Posterior cingulate gyrus (tissue), 11 donors: ENCODE results near the gene SKAP2.

Source experiments
- DNase-seq, 10 donors: peaks; one replicate each; pipeline versions ENCODE4 v3.0.0 to v3.0.0-alpha.2; 2020 to 2021; ENCODE audit warnings: mixed read lengths in 3 of 10
- intact Hi-C: fragments of 100-400 bp; cut with DNase I; formaldehyde crosslinking; loops from one replicate; pipeline ENCODE4 v1.15.1; 2023

Gene SKAP2

DNA sequence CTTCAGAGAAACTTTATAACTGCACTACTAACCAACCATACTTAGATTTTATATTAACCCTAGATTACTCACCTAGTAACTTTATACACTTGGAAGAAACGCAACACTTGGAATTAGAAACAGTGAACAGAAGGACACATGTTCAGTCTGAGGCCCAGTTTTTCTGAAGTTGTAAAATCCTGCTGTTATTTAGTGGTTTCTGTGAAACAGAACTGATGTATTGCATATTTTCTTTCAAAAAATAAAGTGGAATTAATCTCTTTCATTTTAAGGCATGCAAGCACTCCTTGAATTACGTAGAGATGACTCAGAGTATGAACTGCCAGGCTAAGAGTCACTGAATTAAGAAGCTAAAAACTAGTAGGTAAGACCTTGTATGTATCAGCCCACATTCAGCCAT, 215.8 kb downstream of the SKAP2 start:
- intact Hi-C loops = no loop called here
- DNase-seq = no peak

DNA sequence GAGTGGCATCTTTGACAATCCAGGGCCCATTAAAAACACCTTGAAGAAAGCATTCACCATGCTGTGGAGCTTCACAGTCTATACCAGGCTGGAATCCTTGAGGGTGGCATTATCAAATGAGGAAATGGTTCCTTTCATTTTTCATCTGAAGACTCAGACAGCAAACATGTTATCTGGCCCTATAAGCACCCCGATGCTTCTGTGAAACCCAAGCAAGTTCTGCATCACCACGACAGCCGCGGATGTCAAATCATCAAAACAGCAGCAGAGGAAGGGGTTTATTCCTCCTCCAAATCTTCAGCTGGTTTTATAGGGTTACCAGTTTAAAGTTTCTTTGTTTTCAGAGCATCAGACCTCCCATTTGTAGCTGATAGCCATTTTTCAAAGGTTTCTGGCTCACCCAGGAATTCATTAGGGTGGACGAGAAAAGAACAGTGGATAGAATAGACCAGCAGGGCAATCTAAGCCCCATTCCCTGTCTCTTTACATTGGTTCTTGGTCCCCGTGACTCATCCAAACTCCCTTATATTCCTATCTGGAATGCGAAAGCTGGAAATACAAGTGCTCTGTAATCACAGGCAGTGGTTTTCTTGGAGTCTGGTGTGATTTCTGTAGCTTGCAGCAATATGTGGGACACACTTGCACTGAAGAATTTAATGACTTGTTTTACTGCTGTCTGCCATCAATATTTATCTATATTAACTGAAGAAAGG, 217.9 kb downstream of the SKAP2 start:
- intact Hi-C loops = no loop called here
- no peak for DNase-seq

GRCh38 chr7:26645121-26645520, 219.3 kb downstream of the SKAP2 start:
- no peak for DNase-seq
- intact Hi-C loops = no loop called here

DNA sequence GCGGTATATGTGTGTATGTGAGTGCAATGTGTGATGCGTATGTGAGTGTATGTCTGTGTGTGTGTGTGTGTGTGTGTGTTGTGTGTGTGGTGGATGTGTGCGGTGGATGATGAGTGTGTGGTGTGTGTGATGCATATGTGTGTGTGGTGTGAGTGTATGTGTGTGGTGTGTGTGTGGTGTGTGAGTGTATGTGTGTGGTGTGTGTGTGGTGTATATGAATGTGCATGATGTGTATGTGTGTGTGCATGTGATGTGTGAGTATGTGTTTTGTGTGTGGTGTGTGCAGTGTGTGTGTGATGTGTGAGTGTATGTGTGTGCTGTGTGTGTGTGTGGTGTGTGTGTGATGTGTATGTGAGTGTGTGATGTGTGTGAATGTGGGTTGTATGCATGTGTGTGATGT, 222.0 kb downstream of the SKAP2 start:
- intact Hi-C loops = no loop called here
- DNase-seq = no peak

GRCh38 chr7:26639695-26640094, 224.7 kb downstream of the SKAP2 start:
- intact Hi-C loops = no loop called here
- DNase-seq = no peak

DNA sequence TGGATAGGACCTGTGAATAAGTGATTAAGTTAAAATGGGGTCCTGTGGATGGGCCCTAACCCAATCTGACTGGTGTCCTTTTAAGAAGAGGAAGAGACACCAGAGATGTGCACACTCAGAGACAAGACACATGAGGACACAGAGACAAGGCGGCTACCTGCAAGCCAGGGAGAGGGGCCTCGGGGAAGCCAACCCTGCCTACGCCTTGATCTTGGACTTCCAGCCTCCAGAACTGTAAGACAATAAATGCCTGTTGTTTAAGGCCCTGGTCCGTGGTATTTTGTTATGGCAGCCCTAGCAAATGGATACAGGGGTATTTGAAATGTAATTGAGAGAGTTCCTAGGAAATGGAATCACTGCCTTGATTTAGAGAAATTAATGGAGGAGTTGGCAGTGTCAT, 225.3 kb downstream of the SKAP2 start:
- DNase-seq = no peak
- intact Hi-C loops = no loop called here

- intact Hi-C loops = no loop called here
- no peak for DNase-seq
These were observed 226.2 kb downstream of the SKAP2 start for GRCh38 chr7:26638140-26638539.

- DNase-seq = no peak
- intact Hi-C loops = no loop called here
These were observed 226.8 kb downstream of the SKAP2 start for GRCh38 chr7:26637610-26638009.

DNA sequence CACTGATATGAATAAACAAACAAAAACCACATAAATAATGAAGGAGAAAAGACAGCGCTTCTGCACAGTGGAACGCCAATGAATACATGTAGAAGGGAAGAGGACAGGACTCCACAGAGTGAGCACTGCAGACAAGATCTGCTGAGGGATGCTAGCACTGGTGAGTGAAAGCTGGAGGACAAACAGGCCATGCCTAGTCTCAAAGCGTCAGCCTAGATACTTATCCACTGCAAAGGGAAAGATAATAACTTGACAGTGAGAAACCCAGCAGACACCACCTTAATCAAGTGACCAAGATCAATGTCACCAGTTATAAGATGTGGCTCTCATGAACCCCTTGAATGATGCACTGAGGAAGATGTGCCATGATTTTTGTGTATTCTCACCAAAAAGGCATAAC, 227.6 kb downstream of the SKAP2 start:
- intact Hi-C loops = no loop called here

GRCh38 chr7:26633557-26633956, 230.8 kb downstream of the SKAP2 start:
- intact Hi-C loops = no loop called here
- no peak for DNase-seq

More for the DNA sequence above, 227.6 kb downstream of the SKAP2 start:
- no peak for DNase-seq

DNA sequence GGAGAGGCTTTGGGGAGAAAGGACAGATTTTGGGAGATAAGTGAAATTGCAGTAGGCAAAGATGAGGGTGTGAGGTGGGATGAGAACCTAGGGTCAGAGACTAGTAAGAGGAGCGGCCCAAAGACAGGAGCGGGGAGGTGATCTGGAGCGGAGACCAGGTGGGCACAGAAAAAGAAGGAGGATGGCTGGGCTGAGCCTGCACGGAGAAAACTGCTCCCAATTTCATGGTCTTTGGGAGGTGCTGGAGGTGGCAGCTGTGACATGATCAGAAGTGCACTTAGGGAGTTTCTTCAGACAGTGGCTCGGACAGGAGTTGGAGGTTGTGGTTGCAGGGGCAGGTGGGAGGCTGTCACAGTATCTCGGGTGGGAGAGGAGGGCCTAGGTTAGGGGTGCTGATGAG, 232.8 kb downstream of the SKAP2 start:
- intact Hi-C loops = no loop called here
- peak in 1 of 10 donors; percentile 73 for DNase-seq

DNA sequence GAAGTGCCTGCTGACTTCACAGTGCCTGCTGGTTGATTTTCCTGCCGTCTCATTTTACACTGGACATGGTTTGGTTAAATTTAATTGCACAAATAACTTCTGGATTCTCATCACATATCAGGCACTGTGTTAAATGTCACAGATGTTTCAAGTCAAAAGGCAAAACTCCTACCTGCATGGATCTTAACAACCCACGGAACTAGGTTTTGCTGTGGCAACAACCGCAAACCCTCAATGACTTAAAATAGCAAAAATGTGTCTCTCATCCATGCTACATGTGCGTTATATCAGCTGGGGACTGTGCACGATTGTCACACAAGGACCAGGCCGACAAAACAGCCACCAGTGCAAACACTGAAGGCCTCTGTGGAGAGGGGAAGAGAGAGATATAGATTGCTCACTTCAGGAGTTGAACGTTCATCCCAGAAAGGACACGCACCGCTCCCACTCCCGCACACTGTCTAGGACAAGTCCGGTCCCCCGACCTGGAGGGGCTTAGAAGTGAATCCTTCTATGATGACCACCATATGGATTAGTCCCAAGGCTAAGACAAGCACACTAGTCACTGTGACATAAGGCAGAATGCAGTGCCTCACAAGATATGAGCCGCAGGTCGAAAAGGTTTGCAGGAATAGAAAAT, 233.3 kb downstream of the SKAP2 start:
- no peak for DNase-seq
- intact Hi-C loops = no loop called here

GRCh38 chr7:26630361-26630760, 234.0 kb downstream of the SKAP2 start:
- DNase-seq = peak in 1 of 10 donors; percentile 70
- intact Hi-C loops = no loop called here

DNA sequence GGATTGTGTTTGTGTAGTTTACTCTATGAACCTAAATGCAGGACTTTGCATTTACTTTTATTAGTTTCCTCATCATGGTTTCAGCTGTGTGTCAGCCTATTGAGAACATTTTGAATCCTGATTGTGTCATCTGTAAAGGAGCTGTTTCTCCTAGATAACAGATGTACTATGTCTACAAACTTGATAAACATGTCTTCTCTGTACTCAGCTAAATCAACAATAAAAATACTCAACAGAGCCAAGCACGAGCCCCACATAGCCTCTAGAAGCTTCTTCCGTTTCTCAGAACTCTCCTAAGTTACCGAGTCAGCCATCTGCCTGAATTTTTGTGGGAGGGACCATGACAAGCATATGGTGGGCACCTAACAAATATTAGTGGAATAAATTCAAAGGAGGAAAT, 234.7 kb downstream of the SKAP2 start:
- intact Hi-C loops = no loop called here
- no peak for DNase-seq

DNA sequence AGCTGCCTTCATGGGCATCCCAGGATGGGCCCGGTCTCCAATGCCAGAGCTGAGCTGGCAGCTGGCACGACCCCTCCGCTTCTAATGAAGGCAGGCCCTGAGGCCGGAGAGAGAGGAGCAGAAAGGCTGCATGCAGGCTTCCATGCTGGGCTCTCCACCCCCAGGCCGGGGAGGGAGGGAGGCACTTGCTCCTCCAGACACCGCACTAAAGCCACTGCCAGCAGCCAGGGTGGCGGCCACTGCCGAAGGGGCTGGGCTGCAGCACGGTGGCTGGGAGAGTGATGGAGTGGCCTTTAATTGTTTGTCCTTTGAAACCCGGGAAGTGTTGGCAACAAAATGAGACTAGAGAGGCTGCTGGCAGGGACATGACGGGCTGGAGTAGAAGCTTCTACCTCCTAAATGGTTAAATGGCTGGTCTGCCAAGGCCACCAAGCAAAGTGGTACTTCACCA, 236.5 kb downstream of the SKAP2 start:
- intact Hi-C loops = no loop called here
- peak in 2 of 10 donors; percentile 20 to 78 for DNase-seq

GRCh38 chr7:26627221-26627620, 237.2 kb downstream of the SKAP2 start:
- peak in 1 of 10 donors; percentile 55 for DNase-seq
- intact Hi-C loops = no loop called here

- intact Hi-C loops = no loop called here
- no peak for DNase-seq
These were observed 237.7 kb downstream of the SKAP2 start for GRCh38 chr7:26626687-26627086.

DNA sequence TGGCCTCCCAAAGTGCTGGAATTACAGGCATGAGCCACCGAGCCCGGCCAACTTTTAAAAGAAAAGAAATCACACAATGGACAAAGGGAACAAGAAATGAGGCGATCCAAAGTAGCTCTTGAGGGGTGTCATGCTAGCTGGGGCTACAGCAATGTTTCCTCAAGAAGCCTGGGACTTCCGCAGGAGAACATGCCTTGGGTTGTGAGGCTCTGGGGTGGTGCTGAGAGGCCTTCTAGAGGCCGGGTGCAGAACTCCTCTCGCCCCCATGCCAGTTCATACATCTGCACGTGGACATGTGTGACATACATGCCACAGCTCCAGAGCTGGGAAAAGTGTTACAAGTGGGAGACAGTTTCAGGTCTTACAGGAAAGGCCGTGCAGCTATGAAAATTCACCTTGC, 238.2 kb downstream of the SKAP2 start:
- intact Hi-C loops = no loop called here
- peak in 1 of 10 donors; percentile 36 for DNase-seq

- DNase-seq = peak in 1 of 10 donors; percentile 10
- intact Hi-C loops = no loop called here
These were observed 239.1 kb downstream of the SKAP2 start for GRCh38 chr7:26625286-26625685.

- intact Hi-C loops = no loop called here
- DNase-seq = peak in 1 of 10 donors; percentile 65
These were observed 239.6 kb downstream of the SKAP2 start for GRCh38 chr7:26624839-26625238.

DNA sequence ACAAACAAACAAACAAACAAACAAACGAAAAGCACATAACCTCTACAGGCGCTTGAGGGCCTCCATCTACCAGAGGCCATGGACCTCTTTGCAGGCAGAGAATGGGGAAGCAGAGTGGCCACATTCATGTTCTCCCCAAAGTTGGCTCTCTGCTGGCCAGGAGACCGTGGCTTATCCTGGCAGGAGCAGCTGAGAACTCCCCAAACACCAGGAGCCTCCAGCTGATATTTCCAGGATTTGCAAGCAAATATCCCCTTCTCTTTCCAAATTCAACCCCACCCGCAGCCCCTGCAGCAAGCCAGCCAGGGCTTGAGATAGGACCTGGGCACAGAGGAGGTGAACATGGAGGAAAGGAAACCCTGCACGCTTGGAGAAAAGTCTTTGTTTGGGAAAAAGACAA, 240.0 kb downstream of the SKAP2 start:
- intact Hi-C loops = no loop called here
- DNase-seq = peak in 1 of 10 donors; percentile 48

GRCh38 chr7:26620352-26620751, 244.0 kb downstream of the SKAP2 start:
- intact Hi-C loops = no loop called here
- DNase-seq = peak in 1 of 10 donors; percentile 40
